ENCODE measurements around the gene ACO2. TPM values are rescaled to one million over a fixed set of nuclear protein-coding genes. Genes with fewer than 3 reads are reported as not detected.

Gene ACO2
- total and polyA plus RNA-seq, 2 of the 8 experiments (the other 6 are each of a cell fraction or from before 2014, with no cell fraction given): 52.8 to 75.4 TPM

DNA sequence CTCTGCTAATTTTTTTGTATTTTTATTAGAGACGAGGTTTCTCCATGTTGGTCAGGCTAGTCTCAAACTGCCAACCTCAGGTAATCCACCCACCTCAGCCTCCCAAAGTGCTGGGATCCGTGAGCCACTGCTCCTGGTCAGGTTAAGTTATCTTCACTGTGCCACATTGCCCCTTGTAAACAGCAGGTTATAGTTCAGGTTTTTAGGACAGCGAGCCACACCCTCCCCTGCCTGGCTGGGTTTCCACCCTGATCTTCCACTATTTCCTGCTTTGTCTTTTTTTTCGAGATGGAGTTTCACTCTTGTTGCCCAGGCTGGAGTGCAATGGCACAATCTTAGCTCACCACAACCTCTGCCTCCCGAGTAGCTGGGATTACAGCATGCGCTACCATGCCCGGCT, 16.1 kb downstream of the ACO2 start:
- no peak overlapping the region for H3K4me3 ChIP-seq (ENCODE audit: extremely low read depth in 1 of 4, insufficient read depth in 2 of 4, low read depth in 3 of 4, low read length in 4 of 4)
- H3K4me2 ChIP-seq (ENCODE audit: insufficient read depth in 1 of 2, low read depth in 2 of 2, low read length in 2 of 2): no peak overlapping the region
- no peak overlapping the region for H2BK20ac ChIP-seq (ENCODE audit: low read length)
- H3K23ac ChIP-seq (ENCODE audit: insufficient read length): no peak overlapping the region
- H2BK5ac ChIP-seq (ENCODE audit: low read depth, low read length): no peak overlapping the region
- H3K79me2 ChIP-seq (ENCODE audit: control insufficient read depth in 1 of 2, insufficient read depth in 2 of 2, low read length in 2 of 2): peaks cover 7 to 77% of the 10 kb centered on the region in 2 experiments
- no peak overlapping the region for H4K91ac ChIP-seq (replicated peaks; ENCODE audit: insufficient read length, low read length)
- no peak overlapping the region for H2BK15ac ChIP-seq (ENCODE audit: low read length)
- no peak overlapping the region for H3K9ac ChIP-seq (replicated peaks in 1 of 4; ENCODE audit: extremely low read depth in 1 of 4, low read depth in 3 of 4, low read length in 3 of 4)
- H4K5ac ChIP-seq (ENCODE audit: insufficient read length, low read depth, low read length): no peak overlapping the region
- peaks cover 27 to 44% (median 29%) of the 10 kb centered on the region in 4 experiments for H3K4me1 ChIP-seq (replicated peaks in 1 of 4; ENCODE audit: control insufficient read depth in 3 of 4, insufficient read depth in 4 of 4, low read length in 3 of 4)
- H2BK120ac ChIP-seq (replicated peaks; ENCODE audit: low read depth, low read length): no peak overlapping the region
- POLR2A ChIA-PET (ENCODE audit: partially characterized antibody): interaction anchor here (0.6 to 1.0 kb wide), 3 partner anchors 21 to 173 kb away, joined by 3 to 4 read pairs (median 3); no protein-coding TSS in a partner anchor
- DNase-seq (ENCODE audit: low read depth in 1 of 2, low spot score in 2 of 2) (no peak), FAIRE-seq (no peak)
- H2AFZ ChIP-seq (ENCODE audit: low read length): no peak overlapping the region
- no peaks in the 10 kb centered on the region for H3K27me3 ChIP-seq (replicated peaks in 1 of 4; ENCODE audit: control insufficient read depth in 3 of 4, extremely low read depth in 1 of 4, insufficient read depth in 3 of 4, low read length in 3 of 4)
- H3K56ac ChIP-seq (replicated peaks; ENCODE audit: insufficient read length, low read depth, low read length): no peak overlapping the region
- H3K23me2 ChIP-seq (ENCODE audit: low read depth, low read length): no peaks in the 10 kb centered on the region
- CTCF ChIA-PET (ENCODE audit: partially characterized antibody): interaction anchor here (1.2 to 2.0 kb wide), 3 partner anchors 16 to 35 kb away, joined by 3 to 12 read pairs (median 4); no protein-coding TSS in a partner anchor
- H3K36me3 ChIP-seq (ENCODE audit: control insufficient read depth in 2 of 4, insufficient read depth in 4 of 4, low read length in 3 of 4): no peaks in the 10 kb centered on the region; a peak in 1 of 8 replicates
- H3K4ac ChIP-seq (replicated peaks; ENCODE audit: insufficient read length, low read depth, low read length): no peak overlapping the region
- peak overlapping the region; percentile 60; the same call in 1 of the 2 replicates for H2BK12ac ChIP-seq (ENCODE audit: low read depth, low read length)
- H3K18ac ChIP-seq (ENCODE audit: extremely low read depth, low read length): no peak overlapping the region
- H4K8ac ChIP-seq (ENCODE audit: extremely low read depth, insufficient read depth, low read length): 0 out of 2 replicates have a peak overlapping the region, but pooled peaks have one; percentile 7
- TF ChIP-seq SIN3A (conservative IDR thresholded peaks at IDR 0.05 in 1 of 2, IDR thresholded peaks at IDR 0.05 in 1 of 2; ENCODE audit: low read depth in 1 of 2, low read length in 2 of 2) (no peak), CBX5 (IDR thresholded peaks at IDR 0.05; ENCODE audit: low read depth, low read length) (no peak), RFX5 (IDR thresholded peaks at IDR 0.05; ENCODE audit: borderline replicate concordance, low read depth, low read length) (no peak), POLR2A (IDR thresholded peaks at IDR 0.05; ENCODE audit: control extremely low read depth in 1 of 2, low read depth in 2 of 2, low read length in 2 of 2) (no peak), BRCA1 (IDR thresholded peaks at IDR 0.05; ENCODE audit: low read depth, low read length) (no peak)
- H4K20me1 ChIP-seq (replicated peaks in 1 of 2; ENCODE audit: control insufficient read depth in 1 of 2, insufficient read depth in 2 of 2, low read length in 2 of 2): peaks cover 4 to 19% of the 10 kb centered on the region in 2 experiments
- no peak overlapping the region for H2AK5ac ChIP-seq (ENCODE audit: low read depth, low read length)
- no peak overlapping the region for H3K14ac ChIP-seq (ENCODE audit: insufficient read length)
- H3K79me1 ChIP-seq (ENCODE audit: low read depth, low read length): peaks cover 22% of the 10 kb centered on the region
- H3K27ac ChIP-seq (ENCODE audit: low read depth, low read length): no peak overlapping the region
- WGBS, 2 experiments (ENCODE audit: extremely low coverage in 1 of 2, insufficient coverage in 1 of 2, insufficient read length in 1 of 2, insufficient replicate concordance in 2 of 2, low coverage in 1 of 2, low lambda C conversion rate in 2 of 2, missing lambda C conversion rate in 1 of 2): 96% methylated on average over 6 of the region's 7 CpGs; no CpG with 5 or more reads in 1 of the 2 experiments
- H3K9me3 ChIP-seq (ENCODE audit: insufficient read depth in 2 of 2, low read depth in 1 of 2, low read length in 1 of 2): no peaks in the 10 kb centered on the region

Measured in H1 (cell line).